ENCODE measurements around the gene TGFBI. TPM values are rescaled to one million over a fixed set of nuclear protein-coding genes. Genes with fewer than 3 reads are reported as not detected.

TGFBI gene
- total and polyA plus RNA-seq, 9 of the 15 experiments (the other 6 are each of a cell fraction or from before 2014, with no cell fraction given), result 0.05 to 0.62 (median 0.08) TPM; not detected in 6

DNA sequence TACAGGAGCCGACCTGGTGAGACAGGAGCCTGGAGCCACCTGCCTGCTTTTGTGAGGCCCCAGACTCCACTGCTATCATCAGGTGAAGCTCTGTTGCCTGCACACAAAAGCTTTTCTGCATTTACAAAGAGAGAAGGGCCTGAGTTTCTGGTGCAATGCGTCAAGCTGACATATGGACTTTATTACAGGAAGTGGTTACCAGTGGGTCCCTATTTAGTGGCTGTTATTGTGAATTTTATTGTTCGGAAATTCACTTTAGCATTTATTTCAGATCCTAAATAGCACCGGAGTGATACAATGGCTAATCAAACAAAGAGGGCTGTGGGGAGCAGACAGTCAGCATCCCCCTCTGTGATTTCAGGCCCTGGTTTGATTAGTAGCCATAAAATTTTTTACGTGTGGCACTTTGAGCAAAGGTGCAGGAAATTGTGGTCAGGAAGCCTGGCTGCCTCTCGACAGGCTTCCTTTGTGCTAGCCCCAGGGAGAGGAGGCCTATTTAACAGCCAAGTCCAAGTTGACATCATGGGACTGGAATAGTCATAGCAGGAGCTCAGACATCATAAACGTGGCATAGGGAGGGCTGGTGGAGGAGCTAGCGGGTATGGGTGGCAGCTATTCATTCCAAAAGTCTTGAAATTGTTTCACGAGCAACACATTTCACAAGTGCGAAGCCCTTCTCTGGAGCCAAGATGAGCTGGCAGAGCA lies 8.4 kb downstream of the TGFBI start:
- ATAC-seq (no peak), DNase-seq (ENCODE audit: extremely low read depth in 1 of 4, low spot score in 3 of 4) (no peak), FAIRE-seq (no peak)
- no TSS peak for BruUV-seq (replicated peaks)
- no peak overlapping the region for H3K27ac ChIP-seq (ENCODE audit: extremely low read depth, low read depth, low read length)
- ChIA-PET CTCF (ENCODE audit: low intra/inter-chr PET ratio) (no interaction called here), POLR2A (interaction anchor here (0.5 to 1.3 kb wide), 3 partner anchors 10 to 120 kb away, joined by 3 to 7 read pairs (median 5); no protein-coding TSS in a partner anchor)
- no peak overlapping the region for H3K4me3 ChIP-seq
- peaks cover 7 to 50% of the 10 kb centered on the region in 2 experiments for H3K27me3 ChIP-seq (ENCODE audit: control insufficient read depth in 2 of 2, insufficient read depth in 2 of 2, low read length in 2 of 2)
- no peaks in the 10 kb centered on the region for H3K9me3 ChIP-seq (replicated peaks; ENCODE audit: control insufficient read depth, insufficient read depth, low read depth, low read length)
- H4K20me1 ChIP-seq (replicated peaks; ENCODE audit: control insufficient read depth, insufficient read depth, low read length), result no peaks in the 10 kb centered on the region
- WGBS (ENCODE audit: insufficient coverage, low coverage, missing lambda C conversion rate), result 1% methylated on average over 10 of the region's 10 CpGs
- H3K36me3 ChIP-seq (ENCODE audit: control insufficient read depth, insufficient read depth, low read length), result no peaks in the 10 kb centered on the region
- no peak overlapping the region for H3K4me2 ChIP-seq (ENCODE audit: insufficient read depth, low read length)
- no peak overlapping the region for H3K9ac ChIP-seq (ENCODE audit: insufficient read depth in 1 of 2, low read depth in 2 of 2, low read length in 2 of 2)
- no peaks in the 10 kb centered on the region for H3K79me2 ChIP-seq (ENCODE audit: control insufficient read depth, insufficient read depth, low read length)
- no peaks in the 10 kb centered on the region for H3K4me1 ChIP-seq (replicated peaks in 1 of 2; ENCODE audit: control insufficient read depth in 2 of 2, insufficient read depth in 2 of 2, low read length in 2 of 2)
- no peaks in the 10 kb centered on the region for H3K9me1 ChIP-seq (ENCODE audit: control insufficient read depth, insufficient read depth, low read length)
- TF ChIP-seq SAFB2 (IDR thresholded peaks at IDR 0.05; ENCODE audit: borderline replicate concordance, low read depth, low read length, severe bottlenecking) (no peak), ZNF263 (CRISPR knock-in tag; IDR thresholded peaks at IDR 0.05; ENCODE audit: borderline replicate concordance) (no peak), POLR2A (conservative IDR thresholded peaks at IDR 0.05) (no peak), ZFPM2 (CRISPR knock-in tag; IDR thresholded peaks at IDR 0.05) (no peak), JUNB (CRISPR knock-in tag; conservative IDR thresholded peaks at IDR 0.05) (no peak), CBFA2T3 (IDR thresholded peaks at IDR 0.05) (no peak), NUFIP1 (IDR thresholded peaks at IDR 0.05; ENCODE audit: partially characterized antibody) (no peak), ZBED1 (IDR thresholded peaks at IDR 0.05) (no peak), XRCC4 (IDR thresholded peaks at IDR 0.05; ENCODE audit: extremely low read depth, insufficient read depth, insufficient read length) (no peak), SREBF2 (CRISPR knock-in tag; IDR thresholded peaks at IDR 0.05) (no peak), YBX1 (IDR thresholded peaks at IDR 0.05) (no peak)
- no peak overlapping the region for H2AFZ ChIP-seq (ENCODE audit: low read depth, low read length)
- intact Hi-C loops (cut with micrococcal nuclease), result no loop called here
- in situ Hi-C loops (cut with MboI), result no loop called here
